ENCODE data around the gene ZNF286A.
"Not testable (repeated sequence)": the region's sequence is repeated elsewhere in the genome, so short reads cannot be mapped to it uniquely, and the experiment has no call there.

Gene ZNF286A

GRCh38 chr17:15699413-15699924, at the start of gene ZNF286A:
Gene ZNF286A, plus strand, starts transcription at chr17:15699752. Its CDS starts 578 bp downstream, at chr17:15700330.
- peak; percentile 94 for DNase-seq

- no peak for DNase-seq
Observed at GRCh38 chr17:15649861-15650421, 49.6 kb upstream of the ZNF286A start.

GRCh38 chr17:15650741-15651582, 48.6 kb upstream of the ZNF286A start:
- DNase-seq, result no peak

- peak; percentile 81 for DNase-seq
Observed at GRCh38 chr17:15651583-15652110, 47.9 kb upstream of the ZNF286A start.

- DNase-seq, result no peak
Observed at GRCh38 chr17:15652960-15653359, 46.6 kb upstream of the ZNF286A start.

- not testable (repeated sequence) for DNase-seq
Observed at GRCh38 chr17:15654401-15654800, 45.2 kb upstream of the ZNF286A start.

GRCh38 chr17:15654886-15655561, 44.5 kb upstream of the ZNF286A start:
- DNase-seq, result no peak

- no peak for DNase-seq
Observed at GRCh38 chr17:15657868-15658267, 41.7 kb upstream of the ZNF286A start.

- no peak for DNase-seq
Observed at GRCh38 chr17:15658296-15658695, 41.3 kb upstream of the ZNF286A start.

GRCh38 chr17:15659236-15659635, 40.3 kb upstream of the ZNF286A start:
- DNase-seq, result no peak

- DNase-seq, result no peak
Observed at GRCh38 chr17:15659663-15660062, 39.9 kb upstream of the ZNF286A start.

GRCh38 chr17:15660077-15660476, 39.5 kb upstream of the ZNF286A start:
- peak; percentile 2 for DNase-seq

- DNase-seq, result no peak
Observed at GRCh38 chr17:15662681-15663080, 36.9 kb upstream of the ZNF286A start.

- no peak for DNase-seq
Observed at GRCh38 chr17:15663176-15663575, 36.4 kb upstream of the ZNF286A start.

GRCh38 chr17:15663691-15664090, 35.9 kb upstream of the ZNF286A start:
- no peak for DNase-seq

GRCh38 chr17:15669526-15669925, 30.0 kb upstream of the ZNF286A start:
- DNase-seq, result not testable (repeated sequence)

GRCh38 chr17:15674640-15675039, 24.9 kb upstream of the ZNF286A start:
- not testable (repeated sequence) for DNase-seq

GRCh38 chr17:15675991-15676390, 23.6 kb upstream of the ZNF286A start:
- DNase-seq, result not testable (repeated sequence)

- DNase-seq, result not testable (repeated sequence)
Observed at GRCh38 chr17:15683135-15683534, 16.4 kb upstream of the ZNF286A start.

GRCh38 chr17:15683824-15684478, 15.6 kb upstream of the ZNF286A start, which contains the start of gene TRIM16:
Gene TRIM16, minus strand, starts transcription at chr17:15684311. Its CDS starts 32,702 bp downstream, at chr17:15651609.
- DNase-seq, result peak; percentile 42

GRCh38 chr17:15687494-15687893, 12.1 kb upstream of the ZNF286A start:
- DNase-seq, result not testable (repeated sequence)

GRCh38 chr17:15698967-15699366, 585 bp upstream of the ZNF286A start:
- peak; percentile 24 for DNase-seq

- DNase-seq, result not testable (repeated sequence)
Observed at GRCh38 chr17:15699937-15700336, 385 bp downstream of the ZNF286A start.

Measured in NCI-H2171 treated with DMSO at 0.1 percent for 48 hours (cell line).